ENCODE measurements around the gene OCA2. TPM values are rescaled to one million over a fixed set of nuclear protein-coding genes. Genes with fewer than 3 reads are reported as not detected.

OCA2 gene
- total RNA-seq, 6 donors from 2014 or later = 0.83 to 6.0 (median 2.0) TPM

DNA sequence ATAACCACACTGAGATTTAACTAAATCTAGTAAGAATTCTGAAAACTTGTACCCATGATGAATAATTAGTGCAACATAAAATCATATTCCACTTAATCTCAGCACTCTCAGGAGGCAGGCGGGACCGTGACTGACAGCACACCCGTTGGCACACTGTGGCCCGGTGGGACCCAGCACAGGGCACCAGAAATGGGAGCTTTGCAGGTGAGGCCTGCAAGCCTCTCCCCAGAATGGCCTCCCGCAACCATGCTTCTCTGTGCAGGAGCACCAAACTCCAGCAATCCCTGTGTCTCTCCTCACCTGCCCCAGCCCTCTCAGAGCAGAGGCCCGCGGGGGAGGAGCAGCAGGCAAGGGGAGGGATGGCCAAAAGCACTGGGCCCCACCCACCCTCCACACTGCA, 31.5 kb upstream of the OCA2 start:
- Histone ChIP-seq H3K4me1 (peaks cover 0 to 3% (median 0%) of the 10 kb centered on the region in 4 donors), H3K4me3 (no peak overlapping the region), H3K9me3 (no peaks in the 10 kb centered on the region), H3K27ac (no peak overlapping the region), H3K27me3 (no peaks in the 10 kb centered on the region), H3K36me3 (peaks cover 3 to 72% (median 38%) of the 10 kb centered on the region in 4 donors)
- 86 to 95% methylated on average over 4 to 7 of the region's 7 CpGs for WGBS, 2 donors
- ATAC-seq (ENCODE audit: low FRiP score in 2 of 2) (no peak), DNase-seq (peak in 1 of 2 donors; percentile 39)
- no peak for TF ChIP-seq EP300 (IDR thresholded peaks at IDR 0.05)
- no peak for TF ChIP-seq POLR2AphosphoS5 (IDR thresholded peaks at IDR 0.05)
- TF ChIP-seq, protein P1, sequence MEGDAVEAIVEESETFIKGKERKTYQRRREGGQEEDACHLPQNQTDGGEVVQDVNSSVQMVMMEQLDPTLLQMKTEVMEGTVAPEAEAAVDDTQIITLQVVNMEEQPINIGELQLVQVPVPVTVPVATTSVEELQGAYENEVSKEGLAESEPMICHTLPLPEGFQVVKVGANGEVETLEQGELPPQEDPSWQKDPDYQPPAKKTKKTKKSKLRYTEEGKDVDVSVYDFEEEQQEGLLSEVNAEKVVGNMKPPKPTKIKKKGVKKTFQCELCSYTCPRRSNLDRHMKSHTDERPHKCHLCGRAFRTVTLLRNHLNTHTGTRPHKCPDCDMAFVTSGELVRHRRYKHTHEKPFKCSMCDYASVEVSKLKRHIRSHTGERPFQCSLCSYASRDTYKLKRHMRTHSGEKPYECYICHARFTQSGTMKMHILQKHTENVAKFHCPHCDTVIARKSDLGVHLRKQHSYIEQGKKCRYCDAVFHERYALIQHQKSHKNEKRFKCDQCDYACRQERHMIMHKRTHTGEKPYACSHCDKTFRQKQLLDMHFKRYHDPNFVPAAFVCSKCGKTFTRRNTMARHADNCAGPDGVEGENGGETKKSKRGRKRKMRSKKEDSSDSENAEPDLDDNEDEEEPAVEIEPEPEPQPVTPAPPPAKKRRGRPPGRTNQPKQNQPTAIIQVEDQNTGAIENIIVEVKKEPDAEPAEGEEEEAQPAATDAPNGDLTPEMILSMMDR (IDR thresholded peaks at IDR 0.05) = no peak
- TF ChIP-seq POLR2A (IDR thresholded peaks at IDR 0.05) = no peak

DNA sequence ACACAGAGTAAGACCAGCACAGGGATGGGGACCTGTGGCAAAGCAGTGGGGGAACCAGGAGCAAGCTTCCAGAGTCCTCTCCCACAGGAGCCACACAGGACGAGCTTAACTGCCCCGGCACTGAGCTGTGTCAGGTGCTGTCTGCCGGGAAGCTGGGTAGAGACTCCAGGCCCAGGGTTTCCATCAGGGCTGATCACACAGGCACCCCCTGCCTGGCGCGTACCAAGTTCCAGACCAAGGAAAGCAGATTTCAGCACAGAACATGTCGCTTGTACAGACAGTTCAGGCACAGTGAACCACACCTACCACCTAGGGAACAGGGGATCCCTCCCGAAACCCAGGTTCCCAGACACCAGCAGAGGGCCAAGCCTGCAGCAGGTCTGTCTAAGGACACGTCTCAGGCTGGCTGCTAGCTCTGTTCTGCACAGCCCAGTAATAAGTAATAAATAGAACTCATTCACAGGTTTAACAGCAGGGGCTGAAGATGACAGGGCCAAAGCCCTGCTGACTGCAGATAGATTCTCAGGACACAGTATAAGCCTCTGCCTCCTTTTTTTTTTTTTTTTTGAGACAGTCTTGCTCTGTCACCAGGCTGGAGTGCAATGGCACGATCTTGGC, 30.2 kb upstream of the OCA2 start:
- peaks cover 6 to 74% (median 41%) of the 10 kb centered on the region in 4 donors for H3K36me3 ChIP-seq
- TF ChIP-seq POLR2A (IDR thresholded peaks at IDR 0.05) = no peak
- TF ChIP-seq EP300 (IDR thresholded peaks at IDR 0.05) = no peak
- no peak for TF ChIP-seq POLR2AphosphoS5 (IDR thresholded peaks at IDR 0.05)
- TF ChIP-seq, protein P1 (IDR thresholded peaks at IDR 0.05) = no peak
- H3K27ac ChIP-seq = no peak overlapping the region
- no peaks in the 10 kb centered on the region for H3K4me1 ChIP-seq
- no peaks in the 10 kb centered on the region for H3K9me3 ChIP-seq
- no peaks in the 10 kb centered on the region for H3K27me3 ChIP-seq
- no peak for DNase-seq
- 100% methylated on average over 1 to 9 of the region's 9 CpGs for WGBS, 2 donors
- H3K4me3 ChIP-seq = no peak overlapping the region
- ATAC-seq (ENCODE audit: low FRiP score in 2 of 2) = no peak

DNA sequence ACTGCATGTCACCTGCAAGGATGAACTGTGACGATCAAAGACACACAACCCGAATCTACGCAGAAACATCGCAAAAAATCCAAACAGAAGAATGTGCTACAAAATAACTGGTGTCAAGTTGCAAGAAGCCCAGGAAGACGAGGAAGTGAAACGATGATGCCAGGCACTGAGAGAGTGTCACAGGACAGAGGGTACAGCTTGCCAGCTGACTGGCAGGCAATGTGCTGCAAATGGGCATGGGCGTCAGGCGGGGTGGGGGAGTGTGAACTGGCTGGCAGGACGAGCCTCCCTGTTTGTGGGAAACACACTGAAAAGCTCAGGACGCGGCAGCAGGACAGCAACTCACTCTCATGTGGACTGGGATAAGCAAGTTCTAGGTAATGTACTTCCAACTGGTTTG, 28.9 kb upstream of the OCA2 start:
- WGBS, 2 donors = 75 to 83% methylated on average over 11 of the region's 11 CpGs
- ATAC-seq (ENCODE audit: low FRiP score in 2 of 2) = peak in 1 of 2 donors; percentile 70

DNA sequence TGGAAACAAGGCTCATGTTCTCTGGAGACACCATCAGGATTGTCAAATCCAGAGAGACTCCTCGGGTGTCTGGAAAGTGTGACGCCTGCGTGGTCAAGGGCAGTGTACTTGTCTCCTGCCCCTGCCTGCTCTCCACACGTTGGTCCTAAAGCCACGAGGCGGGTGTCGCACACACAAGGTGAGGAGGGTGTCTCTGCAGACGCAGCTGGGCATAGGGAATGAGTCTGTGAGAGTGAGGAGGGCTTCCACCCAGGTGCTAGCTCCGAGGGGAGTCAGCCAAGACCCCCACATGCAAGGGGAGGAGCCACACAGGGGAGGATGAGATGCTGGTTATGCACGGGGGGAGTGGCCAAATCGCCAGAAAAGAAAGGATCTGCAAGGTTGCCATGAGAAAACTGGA, 27.9 kb upstream of the OCA2 start:
- TF ChIP-seq EP300 (IDR thresholded peaks at IDR 0.05) = no peak
- no peak for TF ChIP-seq POLR2AphosphoS5 (IDR thresholded peaks at IDR 0.05)
- no peak overlapping the region for H3K4me3 ChIP-seq
- H3K36me3 ChIP-seq = peaks cover 6 to 77% (median 41%) of the 10 kb centered on the region in 4 donors
- 79 to 83% methylated on average over 10 to 11 of the region's 11 CpGs for whole genome bisulfite sequencing, 2 donors
- no peak overlapping the region for H3K27ac ChIP-seq
- H3K9me3 ChIP-seq = no peaks in the 10 kb centered on the region
- no peak for DNase-seq
- ATAC-seq (ENCODE audit: low FRiP score in 2 of 2) = no peak
- H3K4me1 ChIP-seq = no peaks in the 10 kb centered on the region
- no peaks in the 10 kb centered on the region for H3K27me3 ChIP-seq

More for the DNA sequence above, 28.9 kb upstream of the OCA2 start:
- Histone ChIP-seq H3K4me3 (no peak overlapping the region), H3K4me1 (no peaks in the 10 kb centered on the region), H3K27ac (no peak overlapping the region), H3K27me3 (no peaks in the 10 kb centered on the region), H3K9me3 (no peaks in the 10 kb centered on the region), H3K36me3 (peaks cover 6 to 76% (median 42%) of the 10 kb centered on the region in 4 donors)
- DNase-seq = peak; percentile 48 to 51
- TF ChIP-seq POLR2AphosphoS5 (IDR thresholded peaks at IDR 0.05) (no peak), EP300 (IDR thresholded peaks at IDR 0.05) (no peak), POLR2A (IDR thresholded peaks at IDR 0.05) (no peak)
- TF ChIP-seq, protein P1 (IDR thresholded peaks at IDR 0.05) = no peak

DNA sequence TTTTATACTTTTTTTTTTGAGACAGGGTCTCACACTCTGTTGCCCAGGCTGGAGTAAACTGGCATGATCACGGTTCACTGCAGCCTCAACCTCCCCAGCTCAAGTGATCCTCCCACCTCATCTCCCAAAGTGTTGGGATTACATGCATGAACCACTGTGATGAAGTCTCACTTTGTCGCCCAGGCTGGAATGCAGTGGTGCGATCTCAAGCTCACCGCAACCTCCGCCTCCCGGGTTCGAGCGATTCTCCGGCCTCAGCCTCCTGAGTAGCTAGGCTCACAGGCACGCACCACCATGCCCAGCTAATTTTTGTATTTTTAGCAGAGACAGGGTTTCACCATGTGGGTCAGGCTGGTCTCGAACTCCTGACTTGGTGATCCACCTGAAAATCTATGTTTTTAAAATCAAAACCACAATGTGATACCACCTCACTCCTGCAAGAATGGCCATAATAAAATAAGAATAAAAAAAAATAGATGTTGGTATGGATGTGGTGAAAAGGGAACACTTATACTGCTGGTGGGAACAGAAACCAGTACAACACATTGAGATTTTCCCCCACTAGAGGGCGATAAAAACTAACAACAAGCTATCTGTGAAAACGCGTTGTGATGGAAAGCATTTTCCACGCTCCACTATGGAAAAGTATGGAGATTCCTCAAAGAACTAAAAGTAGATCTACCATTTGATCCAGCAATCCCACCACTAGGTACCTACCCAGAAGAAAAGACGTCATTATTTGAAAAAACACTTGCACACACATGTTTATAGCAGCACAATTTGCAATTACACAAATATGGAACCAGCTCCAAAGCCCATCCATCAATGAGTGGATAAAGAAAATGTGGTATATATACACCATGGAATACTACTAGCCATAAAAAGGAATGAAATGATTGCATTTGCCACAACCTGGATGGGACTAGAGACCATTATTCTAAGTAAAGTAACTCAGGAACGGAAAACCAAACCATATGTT, 26.8 kb upstream of the OCA2 start:
- H3K27ac ChIP-seq = no peak overlapping the region
- no peaks in the 10 kb centered on the region for H3K27me3 ChIP-seq
- ATAC-seq (ENCODE audit: low FRiP score in 2 of 2) = peak in 1 of 2 donors; percentile 36
- no peak for DNase-seq
- no peaks in the 10 kb centered on the region for H3K9me3 ChIP-seq
- 70 to 72% methylated on average over 17 of the region's 17 CpGs for WGBS, 2 donors
- no peak overlapping the region for H3K4me3 ChIP-seq
- H3K4me1 ChIP-seq = no peaks in the 10 kb centered on the region
- H3K36me3 ChIP-seq = peaks cover 11 to 74% (median 36%) of the 10 kb centered on the region in 4 donors
- no peak for TF ChIP-seq POLR2AphosphoS5 (IDR thresholded peaks at IDR 0.05)
- TF ChIP-seq EP300 (IDR thresholded peaks at IDR 0.05) = no peak
- TF ChIP-seq, protein P1 (IDR thresholded peaks at IDR 0.05) = peak; percentile 24 to 57 (median 50)
